Non-pigmented ciliary epithelial cell (primary cell): ENCODE data around the gene NID1.
"Not testable (repeated sequence)": the region's sequence is repeated elsewhere in the genome, so short reads cannot be mapped to it uniquely, and the experiment has no call there.

Experiments used
- DNase-seq: peaks from one replicate; pipeline ENCODE4 v3.0.0-alpha.2; 2010; ENCODE audit warnings: low read depth

The NID1 gene

GRCh38 chr1:236092899-236093298, 28.0 kb upstream of the NID1 start:
- no peak for DNase-seq

- DNase-seq, result no peak
Observed at GRCh38 chr1:236091933-236092318, 27.0 kb upstream of the NID1 start.

DNA sequence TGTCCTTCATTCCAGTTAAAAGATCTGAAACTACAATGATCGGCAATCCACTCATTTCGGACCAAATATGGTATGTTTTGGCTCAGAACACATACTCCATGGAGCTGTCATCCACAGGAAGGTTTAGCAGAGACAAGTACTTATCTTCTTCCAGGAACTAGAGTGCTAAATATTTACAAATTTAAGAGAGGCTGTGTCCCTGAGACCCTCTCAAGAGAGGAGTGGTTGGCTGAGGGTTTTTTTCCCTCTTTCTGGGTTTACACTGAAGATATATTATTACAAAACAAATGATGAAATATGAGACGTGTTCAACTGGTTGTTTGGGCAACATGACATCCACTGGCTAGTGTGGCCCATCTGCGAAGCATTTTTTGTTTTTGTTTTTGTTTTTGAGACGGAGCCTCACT, 25.9 kb upstream of the NID1 start:
- no peak for DNase-seq

DNA sequence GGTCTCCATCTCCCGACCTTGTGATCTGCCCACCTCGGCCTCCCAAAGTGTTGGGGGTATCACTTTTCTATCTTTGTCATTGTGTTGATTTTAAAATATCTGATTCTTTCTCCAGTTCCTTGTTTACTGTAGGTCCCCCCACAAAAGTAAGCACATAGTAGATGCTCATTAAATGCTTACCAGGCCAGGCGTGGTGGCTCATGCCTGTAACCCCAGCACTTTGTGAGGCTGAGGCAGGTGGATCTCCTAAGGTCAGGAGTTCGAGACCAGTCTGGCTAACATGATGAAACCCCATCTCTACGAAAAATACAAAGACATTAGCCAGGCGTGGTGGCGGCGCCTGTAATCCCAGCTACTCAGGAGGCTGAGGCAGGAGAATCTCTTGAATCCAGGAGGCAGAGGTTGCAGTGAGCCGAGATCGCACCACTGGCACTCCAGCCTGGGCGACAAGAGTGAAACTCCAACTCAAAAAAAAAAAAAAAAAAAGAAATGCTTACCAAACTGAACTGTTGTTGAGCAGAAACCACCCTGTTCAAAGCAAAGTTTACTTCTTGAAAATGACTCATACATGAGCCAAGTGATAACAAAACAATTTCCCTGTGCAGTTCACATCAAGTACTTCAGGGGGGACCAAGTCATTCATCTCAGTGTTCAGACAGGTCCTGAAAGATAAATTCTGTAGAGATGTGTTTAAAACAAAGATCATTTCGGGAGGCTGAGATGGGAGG, 24.3 kb upstream of the NID1 start:
- DNase-seq, result peak; percentile 49

DNA sequence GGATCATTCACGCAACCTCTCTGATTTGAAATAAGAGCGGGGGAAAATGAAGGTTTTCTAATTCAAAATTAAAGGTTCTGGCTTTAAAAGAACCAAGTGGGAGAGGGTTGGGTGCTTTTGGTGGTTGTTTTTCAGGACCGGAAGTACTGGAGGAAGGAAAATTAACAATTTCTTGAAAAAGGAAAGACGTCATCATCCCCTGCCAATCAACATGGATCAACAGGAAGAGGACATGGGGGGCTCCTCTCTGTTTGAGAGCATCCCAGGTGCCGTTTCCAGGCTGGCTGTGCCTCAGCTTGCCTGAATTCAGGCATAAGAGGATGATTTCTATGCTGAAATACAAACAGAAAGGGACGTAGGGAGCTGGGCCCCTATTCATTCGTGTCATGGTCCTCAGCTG, 21.6 kb upstream of the NID1 start:
- no peak for DNase-seq

DNA sequence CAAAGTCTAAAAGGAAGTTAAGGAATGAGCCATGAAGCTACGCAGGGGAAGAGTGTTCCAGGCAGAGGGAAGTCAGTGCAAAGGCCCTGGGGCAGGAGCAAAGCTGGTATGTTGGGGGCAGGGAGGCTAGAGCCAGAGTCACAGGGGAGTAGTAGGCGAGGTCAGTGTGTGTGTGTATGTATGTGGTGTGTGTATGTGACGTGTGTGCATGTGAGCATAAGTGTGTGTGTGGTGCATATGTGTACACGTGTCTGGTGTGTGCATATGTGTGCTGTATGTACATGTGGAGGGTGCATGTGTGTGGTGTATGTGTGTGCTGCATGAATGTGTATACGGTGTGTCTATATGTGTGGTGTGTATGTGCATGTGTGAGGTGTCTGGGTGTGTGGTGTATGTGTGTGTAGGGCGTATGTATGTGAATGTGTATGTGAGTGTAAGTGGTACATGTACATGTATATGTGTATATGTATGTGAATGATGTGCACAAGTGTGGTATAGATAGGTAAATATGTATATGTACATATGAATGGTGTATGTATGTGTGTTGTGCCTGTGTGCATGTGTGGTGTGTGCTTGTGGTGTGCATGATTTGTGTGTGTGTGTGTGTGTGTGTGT, 20.8 kb upstream of the NID1 start:
- no peak for DNase-seq

- no peak for DNase-seq
Observed at GRCh38 chr1:236084386-236084730, 19.5 kb upstream of the NID1 start.

- DNase-seq, result no peak
Observed at GRCh38 chr1:236083650-236084385, 18.9 kb upstream of the NID1 start.

GRCh38 chr1:236082526-236082925, 17.6 kb upstream of the NID1 start:
- no peak for DNase-seq

GRCh38 chr1:236081546-236082227, 16.8 kb upstream of the NID1 start:
- DNase-seq, result no peak

GRCh38 chr1:236079703-236080102, 14.8 kb upstream of the NID1 start:
- no peak for DNase-seq

GRCh38 chr1:236078993-236079392, 14.1 kb upstream of the NID1 start:
- DNase-seq, result no peak

DNA sequence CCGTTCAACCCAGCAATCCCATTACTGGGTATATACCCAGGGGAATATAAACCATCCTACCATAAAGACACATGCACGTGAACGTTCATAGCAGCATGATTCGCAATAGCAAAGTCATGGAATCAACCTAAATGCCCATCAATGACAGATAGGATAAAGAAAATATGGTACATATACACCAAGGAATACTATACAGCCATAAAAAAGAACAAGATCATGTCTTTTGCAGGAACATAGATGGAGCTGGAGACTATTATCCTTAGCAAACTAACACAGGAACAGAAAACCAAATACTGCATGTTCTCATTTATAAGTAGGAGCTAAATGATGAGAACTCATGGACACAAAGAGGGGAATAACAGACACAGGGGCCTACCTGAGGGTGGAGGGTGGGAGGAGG, 13.2 kb upstream of the NID1 start:
- DNase-seq, result not testable (repeated sequence)

- DNase-seq, result no peak
Observed at GRCh38 chr1:236075848-236076247, 11.0 kb upstream of the NID1 start.

GRCh38 chr1:236073307-236073897, 8.5 kb upstream of the NID1 start:
- no peak for DNase-seq

DNA sequence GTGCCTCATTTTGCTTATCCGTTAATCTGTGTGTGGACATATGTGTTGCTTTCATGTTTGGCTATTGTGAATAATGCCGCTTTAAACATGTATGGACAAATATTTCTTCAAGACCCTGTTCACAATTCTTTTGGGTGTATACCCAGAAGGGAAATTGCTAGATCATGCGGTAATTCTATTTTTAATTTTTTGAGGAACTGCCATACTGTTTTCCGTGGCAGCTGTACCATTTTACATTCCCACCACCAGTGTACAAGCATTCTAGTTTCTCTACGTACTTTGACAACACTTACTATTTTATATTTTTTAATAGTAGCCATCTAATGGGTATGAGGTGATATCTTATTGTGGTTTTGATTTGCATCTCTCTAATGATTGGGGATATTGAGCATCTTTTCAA, 7.1 kb upstream of the NID1 start:
- no peak for DNase-seq

DNA sequence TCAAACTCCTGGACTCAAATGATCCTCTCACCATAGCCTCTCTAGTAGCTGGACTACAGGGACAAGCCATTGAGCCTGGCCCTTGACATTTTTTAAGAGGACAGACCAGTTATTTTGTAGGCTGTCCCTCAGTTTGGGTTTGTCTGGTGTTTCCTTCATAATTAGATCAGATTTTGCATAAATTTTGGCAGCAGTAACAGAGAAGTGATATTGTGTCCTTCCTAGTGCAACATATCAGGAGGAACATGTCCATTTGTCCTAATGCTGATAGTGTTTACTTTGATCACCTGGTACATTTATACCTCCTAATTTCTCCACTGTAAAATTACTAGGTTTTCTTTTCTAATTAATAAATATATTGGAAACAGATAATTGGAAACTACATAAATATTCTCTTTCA, 5.9 kb upstream of the NID1 start:
- DNase-seq, result no peak

DNA sequence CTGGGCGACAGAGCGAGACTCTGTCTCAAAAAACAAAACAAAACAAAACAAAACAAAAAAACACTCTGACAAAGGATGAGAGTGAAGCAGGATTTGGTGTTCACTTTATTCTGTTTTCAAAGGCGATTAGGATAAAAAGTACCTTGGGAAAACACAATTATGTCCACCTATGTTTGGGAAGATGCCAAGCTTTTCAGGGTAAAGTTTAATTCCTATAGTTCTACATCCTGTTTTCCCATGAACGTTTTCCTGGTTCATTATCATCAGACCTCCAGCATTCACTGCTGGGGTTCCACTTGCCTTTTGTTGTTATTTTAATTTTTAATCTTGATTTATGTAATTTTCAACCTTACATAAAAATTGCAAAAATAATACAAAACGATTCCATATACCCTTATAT, 4.9 kb upstream of the NID1 start:
- no peak for DNase-seq

GRCh38 chr1:236067854-236068454, 3.1 kb upstream of the NID1 start:
- DNase-seq, result no peak

DNA sequence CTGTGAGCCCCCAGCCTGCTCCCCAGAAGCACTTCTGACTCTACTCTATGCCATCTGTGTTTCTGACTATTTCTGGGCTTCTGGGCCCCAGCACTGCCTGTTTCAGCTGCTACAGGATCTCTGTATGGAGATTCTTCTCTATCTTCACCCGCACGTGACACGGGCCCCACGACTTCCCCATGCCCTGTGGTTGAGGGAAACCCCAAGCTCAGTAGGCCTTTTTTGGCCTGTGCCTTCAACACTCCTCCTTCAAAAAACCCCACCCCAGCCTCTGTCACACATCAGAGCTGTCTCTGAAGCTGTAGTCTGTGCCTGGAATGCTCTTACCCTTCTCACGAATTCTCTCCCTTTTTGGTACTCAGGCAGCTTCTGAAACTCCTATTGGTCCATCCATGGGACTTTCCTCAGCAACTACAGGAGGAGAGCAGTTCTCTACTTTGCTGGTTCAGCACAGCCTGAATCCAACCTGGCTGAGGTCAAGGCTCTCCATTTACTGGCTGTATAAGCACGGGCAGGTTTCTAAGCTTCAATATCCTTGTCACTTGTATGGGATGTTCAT, 2.0 kb upstream of the NID1 start:
- no peak for DNase-seq

DNA sequence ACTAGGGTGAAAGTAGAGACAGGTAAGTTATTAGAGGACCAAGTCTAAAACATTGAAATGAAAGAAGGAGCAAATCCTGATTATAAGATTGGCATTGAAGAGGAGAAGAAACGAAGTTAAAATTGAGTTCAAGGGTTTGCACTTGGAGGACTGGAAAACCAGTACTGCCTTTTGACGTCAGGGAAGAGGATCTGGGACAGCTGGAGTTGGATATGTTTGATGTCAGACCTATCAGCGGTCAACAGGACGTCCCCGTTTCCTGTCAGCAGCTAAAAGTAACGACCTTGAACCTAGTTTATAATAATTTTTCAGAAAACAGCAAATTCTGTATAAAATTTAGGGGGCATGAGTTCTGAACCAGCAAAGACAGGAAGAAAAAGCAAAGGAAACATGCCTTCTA, 1.2 kb upstream of the NID1 start:
- DNase-seq, result no peak

DNA sequence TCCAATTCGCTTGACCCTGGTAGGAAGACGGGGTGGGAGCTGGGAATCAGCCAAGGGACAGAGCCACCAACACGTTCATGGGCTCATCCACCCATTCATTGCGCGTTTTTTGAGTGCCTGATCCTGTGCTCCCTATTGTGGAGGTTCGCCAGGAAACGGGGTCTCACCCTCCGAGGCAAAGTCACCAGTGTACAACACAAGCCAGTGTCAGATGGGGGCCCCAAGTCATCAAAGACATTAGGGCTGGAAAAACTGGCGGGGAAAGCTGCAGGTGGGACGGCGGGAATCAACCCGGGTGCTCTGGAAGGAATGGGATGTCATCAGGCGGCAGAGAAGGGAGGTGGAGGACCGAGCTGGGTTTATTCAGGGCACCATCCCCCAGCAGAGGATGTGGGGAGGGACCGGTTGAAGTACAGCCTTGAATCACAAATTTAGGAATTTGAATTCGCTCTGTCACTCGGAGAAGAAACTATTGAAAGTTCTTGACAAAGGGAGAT, 667 bp upstream of the NID1 start:
- DNase-seq, result no peak
